Brain microvascular endothelial cell (primary cell): ENCODE measurements around the gene AGBL4.
A peak's percentile ranks its signal among the peaks of the same experiment; 100 is the strongest.

Source experiments
- DNase-seq: peaks from one replicate; pipeline ENCODE4 v3.0.0-alpha.2; 2020
- H3K27ac ChIP-seq: fragments of 250-450 bp; sonication (Bioruptor Pico); 2 replicates; pipeline ENCODE4 v1.5.1; 2020; ENCODE audit warnings: mild to moderate bottlenecking, moderate library complexity
- H3K27me3 ChIP-seq: fragments of 250-450 bp; sonication (Bioruptor Pico); replicated peaks from 2 replicates; pipeline ENCODE4 v1.5.1; 2020; ENCODE audit warnings: mild to moderate bottlenecking
- H3K36me3 ChIP-seq: fragments of 250-450 bp; sonication (Bioruptor Pico); replicated peaks from 2 replicates; pipeline ENCODE4 v1.5.1; 2020; ENCODE audit warnings: mild to moderate bottlenecking
- H3K4me3 ChIP-seq: 2 replicates; pipeline ENCODE4 v1.5.1; 2011; ENCODE audit warnings: low read depth, mild to moderate bottlenecking, control low read depth, low read length, moderate library complexity
- in situ Hi-C: cut with HindIII; loops from 2 replicates; pipeline ENCODE4 v1.10.0; 2017; ENCODE audit warnings: low sequenced_read_pairs, low pct_ligation_motif_present
- TF ChIP-seq, protein P1 (sequence below): IDR thresholded peaks from 2 replicates; pipeline ENCODE4 v1.5.1; 2011; ENCODE audit warnings: low read depth, mild to moderate bottlenecking, moderate library complexity, low read length, control low read depth, inconsistent platforms; ENCODE audit errors: missing control alignments

AGBL4 gene

DNA sequence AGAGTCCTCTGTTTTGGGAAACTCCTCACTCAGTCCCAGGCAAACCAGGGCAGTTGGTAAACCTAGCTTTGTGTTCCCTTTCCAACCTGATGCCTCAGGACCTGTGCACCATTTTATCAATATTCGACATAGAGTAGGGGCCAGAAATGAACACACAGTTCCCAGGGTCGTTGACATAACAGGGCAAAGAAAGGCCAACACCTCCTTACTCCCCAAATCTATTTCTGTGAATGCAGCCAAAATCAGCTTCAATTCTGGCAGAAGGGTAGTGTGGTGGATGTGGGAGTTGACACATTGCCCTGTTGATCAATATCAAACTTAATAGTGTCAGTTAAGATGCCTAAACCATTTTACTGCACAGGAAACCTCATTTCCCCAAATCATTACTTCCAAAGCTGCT, 1447.2 kb downstream of the AGBL4 start:
- TF ChIP-seq, protein P1, sequence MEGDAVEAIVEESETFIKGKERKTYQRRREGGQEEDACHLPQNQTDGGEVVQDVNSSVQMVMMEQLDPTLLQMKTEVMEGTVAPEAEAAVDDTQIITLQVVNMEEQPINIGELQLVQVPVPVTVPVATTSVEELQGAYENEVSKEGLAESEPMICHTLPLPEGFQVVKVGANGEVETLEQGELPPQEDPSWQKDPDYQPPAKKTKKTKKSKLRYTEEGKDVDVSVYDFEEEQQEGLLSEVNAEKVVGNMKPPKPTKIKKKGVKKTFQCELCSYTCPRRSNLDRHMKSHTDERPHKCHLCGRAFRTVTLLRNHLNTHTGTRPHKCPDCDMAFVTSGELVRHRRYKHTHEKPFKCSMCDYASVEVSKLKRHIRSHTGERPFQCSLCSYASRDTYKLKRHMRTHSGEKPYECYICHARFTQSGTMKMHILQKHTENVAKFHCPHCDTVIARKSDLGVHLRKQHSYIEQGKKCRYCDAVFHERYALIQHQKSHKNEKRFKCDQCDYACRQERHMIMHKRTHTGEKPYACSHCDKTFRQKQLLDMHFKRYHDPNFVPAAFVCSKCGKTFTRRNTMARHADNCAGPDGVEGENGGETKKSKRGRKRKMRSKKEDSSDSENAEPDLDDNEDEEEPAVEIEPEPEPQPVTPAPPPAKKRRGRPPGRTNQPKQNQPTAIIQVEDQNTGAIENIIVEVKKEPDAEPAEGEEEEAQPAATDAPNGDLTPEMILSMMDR = no peak
- Histone ChIP-seq H3K36me3 (no peaks in the 10 kb centered on the region), H3K4me3 (no peak overlapping the region), H3K27ac (no peak overlapping the region), H3K27me3 (no peaks in the 10 kb centered on the region)
- no peak for DNase-seq
- in situ Hi-C loops = no loop called here

DNA sequence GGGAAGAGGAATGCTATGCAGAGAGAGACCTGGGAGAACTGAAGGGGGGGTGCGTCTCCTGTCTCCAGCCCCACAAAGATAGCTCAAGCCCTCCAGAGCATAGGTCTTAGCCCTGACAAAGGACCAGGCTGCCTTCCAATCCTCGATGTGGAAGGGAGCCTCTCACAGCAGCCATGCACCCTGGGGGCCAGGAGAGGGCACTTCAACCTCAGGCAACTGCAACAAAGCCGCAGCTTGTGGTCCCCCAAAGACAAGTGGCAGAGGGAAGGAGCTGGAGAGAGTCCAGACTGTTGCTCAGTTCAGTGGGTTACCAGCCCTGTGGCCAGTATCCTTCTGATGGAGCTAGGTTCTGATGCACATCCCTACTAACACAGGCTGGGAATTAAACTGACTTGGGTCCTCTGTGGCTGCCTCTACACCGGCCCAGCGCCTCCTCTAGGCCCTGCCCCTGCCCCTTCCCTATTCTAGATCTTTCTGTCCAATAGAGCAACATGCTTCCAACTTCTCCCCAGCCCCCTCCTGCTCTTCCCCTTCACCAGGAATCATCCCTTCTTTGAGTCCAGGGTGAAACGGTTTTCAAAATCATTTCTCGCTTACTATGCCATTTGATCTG, 1451.0 kb downstream of the AGBL4 start:
- Histone ChIP-seq H3K27me3 (no peaks in the 10 kb centered on the region), H3K4me3 (no peak overlapping the region), H3K36me3 (no peaks in the 10 kb centered on the region), H3K27ac (no peak overlapping the region)
- in situ Hi-C loops = no loop called here
- TF ChIP-seq, protein P1 = peak; percentile 88
- peak; percentile 19 for DNase-seq

DNA sequence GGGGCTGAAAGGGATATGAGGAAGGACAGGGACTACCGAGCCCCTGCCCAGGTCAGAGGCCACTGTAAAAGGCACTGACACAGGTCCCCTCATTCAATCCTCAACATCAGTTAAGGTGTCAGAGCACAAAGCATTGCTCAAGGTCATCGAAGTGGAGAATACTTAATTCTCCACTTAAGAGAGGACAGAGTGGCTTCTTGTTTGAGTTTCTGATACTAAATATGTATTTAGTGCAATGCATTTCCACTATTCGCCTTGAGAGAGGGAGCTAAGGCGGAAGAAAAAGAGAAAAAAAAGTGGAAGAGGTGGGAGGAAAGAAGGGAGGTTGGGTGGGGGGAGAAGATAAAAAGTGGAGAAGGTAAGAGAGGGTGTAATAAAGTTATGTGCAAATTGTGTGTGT, 1451.6 kb downstream of the AGBL4 start:
- Histone ChIP-seq H3K27me3 (no peaks in the 10 kb centered on the region), H3K4me3 (no peak overlapping the region), H3K36me3 (no peaks in the 10 kb centered on the region), H3K27ac (no peak overlapping the region)
- no peak for DNase-seq
- TF ChIP-seq, protein P1 = no peak
- in situ Hi-C loops = no loop called here

DNA sequence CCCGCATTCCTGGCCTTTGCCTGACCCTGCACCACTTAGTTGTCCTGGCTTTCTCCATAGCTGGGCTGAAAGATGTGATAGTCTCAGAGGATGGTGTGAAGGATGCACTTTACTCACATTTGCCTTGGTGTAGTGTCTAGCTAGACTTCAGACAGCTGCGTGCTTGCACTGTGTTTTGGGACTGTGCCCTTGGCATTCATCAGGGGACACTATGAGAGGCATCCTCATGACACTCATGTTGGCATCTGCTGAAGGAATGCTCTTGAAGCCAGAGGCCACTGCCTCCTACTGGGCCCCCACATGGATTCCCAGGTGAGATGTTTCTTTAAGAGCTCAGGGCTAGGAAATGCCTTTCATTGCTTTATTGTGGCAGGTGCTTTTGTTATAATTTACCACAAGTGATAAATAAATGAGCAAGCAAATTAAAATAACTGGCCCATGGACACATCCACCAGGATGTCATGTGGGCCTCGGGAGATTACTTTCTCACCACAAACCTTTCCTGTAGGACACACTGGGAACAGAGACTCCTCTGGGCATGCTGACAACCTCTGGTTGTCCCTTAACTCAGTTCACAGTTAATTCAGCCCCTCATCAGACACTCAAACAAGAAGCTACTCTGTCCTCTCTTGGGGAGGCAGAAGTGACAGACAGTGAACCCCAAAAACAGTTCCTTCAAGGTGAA, 1452.3 kb downstream of the AGBL4 start:
- DNase-seq = no peak
- in situ Hi-C loops = no loop called here
- TF ChIP-seq, protein P1 = no peak
- no peak overlapping the region for H3K27ac ChIP-seq
- H3K36me3 ChIP-seq = no peaks in the 10 kb centered on the region
- H3K27me3 ChIP-seq = no peaks in the 10 kb centered on the region
- no peak overlapping the region for H3K4me3 ChIP-seq

DNA sequence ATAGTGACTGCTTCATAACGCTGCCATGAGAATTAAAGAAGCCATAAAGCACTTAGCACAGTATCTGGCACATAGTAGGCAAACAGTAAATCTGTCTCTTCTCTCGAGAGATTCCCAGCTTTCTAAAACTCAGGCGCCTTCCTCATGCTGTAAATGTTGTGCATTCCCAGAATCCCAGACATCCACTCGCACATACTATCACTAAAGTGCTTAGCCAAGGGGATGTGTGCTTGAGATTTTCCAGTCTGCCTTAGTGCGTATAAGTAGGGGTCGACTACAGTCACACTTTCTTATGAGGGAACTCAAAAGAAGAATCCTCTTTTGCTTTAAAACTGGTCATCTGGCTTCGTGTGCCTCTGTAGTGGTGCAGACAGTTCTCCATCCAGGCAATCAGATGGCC, 1453.2 kb downstream of the AGBL4 start:
- in situ Hi-C loops = no loop called here

More for the DNA sequence above, 1453.2 kb downstream of the AGBL4 start:
- Histone ChIP-seq H3K27me3 (no peaks in the 10 kb centered on the region), H3K27ac (no peak overlapping the region), H3K36me3 (no peaks in the 10 kb centered on the region), H3K4me3 (no peak overlapping the region)
- no peak for DNase-seq
- TF ChIP-seq, protein P1 = no peak
